ENCODE results near the gene FAM120C. TPM values are rescaled to one million over a fixed set of nuclear protein-coding genes. Genes with fewer than 3 reads are reported as not detected.

The FAM120C gene
- total RNA-seq, 1 donor from 2014 or later, result 0.53 TPM

- H3K27me3 ChIP-seq (ENCODE audit: control insufficient read depth, insufficient read depth, low read length), result no peaks in the 10 kb centered on the region
- no peak overlapping the region for H3K4me3 ChIP-seq (ENCODE audit: low read depth, low read length)
- no peaks in the 10 kb centered on the region for H3K36me3 ChIP-seq (ENCODE audit: control insufficient read depth, insufficient read depth, low read length)
- DNase-seq (ENCODE audit: low read depth) (no peak), FAIRE-seq (no peak)
- TF ChIP-seq CTCF (IDR thresholded peaks at IDR 0.05; ENCODE audit: insufficient read depth, low read length, severe bottlenecking), result no peak
These were observed 119.7 kb downstream of the FAM120C start for GRCh38 chrX:54063361-54063760.

- DNase-seq (ENCODE audit: low read depth) (no peak), FAIRE-seq (no peak)
- H3K36me3 ChIP-seq (ENCODE audit: control insufficient read depth, insufficient read depth, low read length), result no peaks in the 10 kb centered on the region
- no peak overlapping the region for H3K4me3 ChIP-seq (ENCODE audit: low read depth, low read length)
- no peaks in the 10 kb centered on the region for H3K27me3 ChIP-seq (ENCODE audit: control insufficient read depth, insufficient read depth, low read length)
- TF ChIP-seq CTCF (IDR thresholded peaks at IDR 0.05; ENCODE audit: insufficient read depth, low read length, severe bottlenecking), result no peak
These were observed 133.3 kb downstream of the FAM120C start for GRCh38 chrX:54049801-54050200.

- TF ChIP-seq CTCF (IDR thresholded peaks at IDR 0.05; ENCODE audit: insufficient read depth, low read length, severe bottlenecking), result no peak
These were observed 134.6 kb downstream of the FAM120C start for GRCh38 chrX:54048412-54048811.

GRCh38 chrX:54045563-54046228 lies 137.4 kb downstream of the FAM120C start:
- no peak for DNase-seq (ENCODE audit: low read depth)
- peaks cover under 1% of the 10 kb centered on the region for H3K36me3 ChIP-seq (ENCODE audit: control insufficient read depth, insufficient read depth, low read length)
- no peak overlapping the region for H3K4me3 ChIP-seq (ENCODE audit: low read depth, low read length)
- FAIRE-seq, result no peak
- no peaks in the 10 kb centered on the region for H3K27me3 ChIP-seq (ENCODE audit: control insufficient read depth, insufficient read depth, low read length)
- TF ChIP-seq CTCF (IDR thresholded peaks at IDR 0.05; ENCODE audit: insufficient read depth, low read length, severe bottlenecking), result no peak

More at GRCh38 chrX:54048412-54048811, 134.6 kb downstream of the FAM120C start:
- Histone ChIP-seq H3K4me3 (ENCODE audit: low read depth, low read length) (no peak overlapping the region), H3K36me3 (ENCODE audit: control insufficient read depth, insufficient read depth, low read length) (no peaks in the 10 kb centered on the region), H3K27me3 (ENCODE audit: control insufficient read depth, insufficient read depth, low read length) (no peaks in the 10 kb centered on the region)
- no peak for FAIRE-seq
- no peak for DNase-seq (ENCODE audit: low read depth)

- Histone ChIP-seq H3K27me3 (ENCODE audit: control insufficient read depth, insufficient read depth, low read length) (no peaks in the 10 kb centered on the region), H3K36me3 (ENCODE audit: control insufficient read depth, insufficient read depth, low read length) (peaks cover 2% of the 10 kb centered on the region), H3K4me3 (ENCODE audit: low read depth, low read length) (peak overlapping the region; percentile 60)
- FAIRE-seq, result no peak
- no peak for TF ChIP-seq CTCF (IDR thresholded peaks at IDR 0.05; ENCODE audit: insufficient read depth, low read length, severe bottlenecking)
- DNase-seq (ENCODE audit: low read depth), result no peak
These were observed 138.1 kb downstream of the FAM120C start for GRCh38 chrX:54044877-54045338.
